Fibroblast of lung (primary cell): ENCODE measurements around the gene EDDM13. TPM values are rescaled to one million over a fixed set of nuclear protein-coding genes. Genes with fewer than 3 reads are reported as not detected.
"Not testable (repeated sequence)": the region's sequence is repeated elsewhere in the genome, so short reads cannot be mapped to it uniquely, and the experiment has no call there.

Experiments used
- DNase-seq, 2 donors: peaks; one replicate each; pipeline versions ENCODE4 v3.0.0 to v3.0.0-alpha.2; 2010; ENCODE audit warnings: low read depth in 2 of 2
- H2AFZ ChIP-seq: 2 replicates; pipeline ENCODE4 v1.5.1; 2012; ENCODE audit warnings: low read length, control low read depth, inconsistent platforms
- H3K27ac ChIP-seq: 2 replicates; pipeline ENCODE4 v1.5.1; 2011; ENCODE audit warnings: low read length, control low read depth; ENCODE audit not compliant: insufficient read depth
- H3K27me3 ChIP-seq: 2 replicates; pipeline ENCODE4 v1.5.1; 2011; ENCODE audit warnings: mild to moderate bottlenecking, low read length; ENCODE audit not compliant: control insufficient read depth, insufficient read depth
- H3K36me3 ChIP-seq: 2 replicates; pipeline ENCODE4 v1.5.1; 2011; ENCODE audit warnings: low read length; ENCODE audit not compliant: control insufficient read depth, insufficient read depth
- H3K4me1 ChIP-seq: 2 replicates; pipeline ENCODE4 v1.5.1; 2011; ENCODE audit warnings: low read length; ENCODE audit not compliant: control insufficient read depth, insufficient read depth; ENCODE audit errors: extremely low read depth
- H3K4me2 ChIP-seq: 2 replicates; pipeline ENCODE4 v1.5.1; 2011; ENCODE audit warnings: low read length, control low read depth; ENCODE audit not compliant: insufficient read depth; ENCODE audit errors: extremely low read depth
- H3K4me3 ChIP-seq, 4 experiments: fragments of 200-600 bp in 1 of 4; sonication (generic) in 1 of 4; replicated peaks in 1 of 4; 2 replicates each; pipeline ENCODE4 v1.5.1; 2011 to 2016; ENCODE audit warnings: low read length in 4 of 4, low read depth in 3 of 4, mild to moderate bottlenecking in 3 of 4, control low read depth in 2 of 4, inconsistent platforms in 1 of 4, mixed read lengths in 1 of 4; ENCODE audit not compliant: insufficient read depth in 1 of 4; ENCODE audit errors: control extremely low read depth in 1 of 4
- H3K79me2 ChIP-seq: 2 replicates; pipeline ENCODE4 v1.5.1; 2012; ENCODE audit warnings: mild to moderate bottlenecking, low read length, inconsistent platforms; ENCODE audit not compliant: control insufficient read depth, insufficient read depth
- H3K9ac ChIP-seq: 2 replicates; pipeline ENCODE4 v1.5.1; 2011; ENCODE audit warnings: mild to moderate bottlenecking, low read length, control low read depth; ENCODE audit not compliant: insufficient read depth
- H3K9me3 ChIP-seq: 2 replicates; pipeline ENCODE4 v1.5.1; 2012; ENCODE audit warnings: low read depth, low read length; ENCODE audit not compliant: control insufficient read depth, insufficient read depth
- H4K20me1 ChIP-seq: 2 replicates; pipeline ENCODE4 v1.5.1; 2011; ENCODE audit warnings: low read length; ENCODE audit not compliant: control insufficient read depth, insufficient read depth; ENCODE audit errors: extremely low read depth
- CTCF ChIP-seq, 2 donors: IDR thresholded peaks in 1 of 2; conservative IDR thresholded peaks in 1 of 2; 1 replicate in 1 of 2; 2 replicates in 1 of 2; pipeline ENCODE4 v1.5.1; 2011 to 2012; ENCODE audit warnings: low read length in 2 of 2, control low read depth in 1 of 2, inconsistent platforms in 1 of 2, low read depth in 1 of 2, mild to moderate bottlenecking in 1 of 2
- EZH2 ChIP-seq: IDR thresholded peaks from 2 replicates; pipeline ENCODE4 v1.5.1; 2012; ENCODE audit warnings: low read length, control low read depth, mild to moderate bottlenecking; ENCODE audit errors: missing control alignments
- polyA plus RNA-seq, 2 donors: library from polyadenylated mRNA; depleted of rRNA in 1 of 2; stranded (reverse) in 1 of 2; unstranded in 1 of 2; fragments of >200 nt; gene quantifications; 2 replicates each; pipeline ENCODE4 v1.2.1, GENCODE V29; 2011 to 2012; ENCODE audit warnings: missing spikeins in 1 of 2
- total RNA-seq: library from RNA; depleted of rRNA; stranded (reverse); fragments of >200 nt; gene quantifications from 2 replicates; pipeline ENCODE4 v1.2.1, GENCODE V29; 2014

The EDDM13 gene
- total and polyA plus RNA-seq, 2 donors (not counting 1 experiment from before 2014, with no cell fraction given): not detected

- Histone ChIP-seq H3K4me3 (no peak overlapping the region), H3K9ac (no peak overlapping the region), H3K9me3 (no peaks in the 10 kb centered on the region), H2AFZ (no peak overlapping the region), H3K4me2 (no peak overlapping the region), H3K36me3 (no peaks in the 10 kb centered on the region), H3K4me1 (no peaks in the 10 kb centered on the region), H4K20me1 (no peaks in the 10 kb centered on the region), H3K27me3 (no peaks in the 10 kb centered on the region), H3K27ac (no peak overlapping the region), H3K79me2 (no peaks in the 10 kb centered on the region)
- DNase-seq: no peak
- TF ChIP-seq CTCF (conservative IDR thresholded peaks at IDR 0.05 in 1 of 2, IDR thresholded peaks at IDR 0.05 in 1 of 2; ENCODE audit: low read depth in 1 of 2, low read length in 2 of 2) (no peak), EZH2 (no peak)
Observed at GRCh38 chr19:56301886-56302620, 29.5 kb downstream of the EDDM13 start.

- Histone ChIP-seq H3K9ac (no peak overlapping the region), H3K79me2 (no peaks in the 10 kb centered on the region), H3K9me3 (no peaks in the 10 kb centered on the region), H3K4me3 (no peak overlapping the region), H4K20me1 (no peaks in the 10 kb centered on the region), H3K27me3 (no peaks in the 10 kb centered on the region), H3K4me2 (no peak overlapping the region), H3K4me1 (no peaks in the 10 kb centered on the region), H3K27ac (no peak overlapping the region), H2AFZ (no peak overlapping the region), H3K36me3 (no peaks in the 10 kb centered on the region)
- DNase-seq: no peak
- TF ChIP-seq EZH2 (no peak), CTCF (conservative IDR thresholded peaks at IDR 0.05 in 1 of 2, IDR thresholded peaks at IDR 0.05 in 1 of 2; ENCODE audit: low read depth in 1 of 2, low read length in 2 of 2) (no peak)
Observed at GRCh38 chr19:56304243-56304642, 31.7 kb downstream of the EDDM13 start.

- no peaks in the 10 kb centered on the region for H3K79me2 ChIP-seq
- no peak for TF ChIP-seq CTCF (conservative IDR thresholded peaks at IDR 0.05 in 1 of 2, IDR thresholded peaks at IDR 0.05 in 1 of 2; ENCODE audit: low read depth in 1 of 2, low read length in 2 of 2)
- TF ChIP-seq EZH2: no peak
- no peak overlapping the region for H3K9ac ChIP-seq
- H3K9me3 ChIP-seq: no peaks in the 10 kb centered on the region
- H3K4me1 ChIP-seq: no peaks in the 10 kb centered on the region
- H3K4me2 ChIP-seq: no peak overlapping the region
- no peak for DNase-seq
- H3K4me3 ChIP-seq: no peak overlapping the region
- H3K27me3 ChIP-seq: no peaks in the 10 kb centered on the region
- no peak overlapping the region for H3K27ac ChIP-seq
- no peaks in the 10 kb centered on the region for H3K36me3 ChIP-seq
- H4K20me1 ChIP-seq: no peaks in the 10 kb centered on the region
- H2AFZ ChIP-seq: peak overlapping the region; percentile 41
Observed at GRCh38 chr19:56306016-56306415, 33.5 kb downstream of the EDDM13 start.

- H2AFZ ChIP-seq, H3K79me2 ChIP-seq, H3K4me3 ChIP-seq, H3K36me3 ChIP-seq, H3K27me3 ChIP-seq, H3K9me3 ChIP-seq, H3K27ac ChIP-seq, H4K20me1 ChIP-seq, H3K4me1 ChIP-seq, DNase-seq, H3K9ac ChIP-seq: not testable (repeated sequence)
- peak overlapping the region; percentile 25 for H3K4me2 ChIP-seq
Observed at GRCh38 chr19:56307062-56307461, 34.5 kb downstream of the EDDM13 start.
